ENCODE measurements around the gene MROH9.

DNA sequence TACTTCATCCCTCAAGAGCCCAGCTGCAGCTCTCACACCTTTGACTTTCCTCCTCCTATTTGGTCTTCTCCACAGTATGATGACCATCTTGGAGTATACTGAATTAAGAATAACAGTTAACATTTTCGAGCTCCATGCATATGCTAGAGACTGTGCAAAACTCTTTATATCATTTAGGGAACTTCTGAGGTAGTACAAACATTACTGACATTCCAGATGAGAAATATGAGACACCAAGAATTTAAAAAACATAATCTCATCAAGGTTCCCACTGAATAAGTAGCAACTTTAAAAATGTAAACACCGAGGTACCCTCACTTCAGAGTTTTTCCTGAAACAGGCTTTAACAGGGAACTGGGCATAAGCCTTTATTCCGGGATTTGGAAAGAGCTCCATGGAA, 178.0 kb downstream of the MROH9 start:
- TF ChIP-seq, protein P1, sequence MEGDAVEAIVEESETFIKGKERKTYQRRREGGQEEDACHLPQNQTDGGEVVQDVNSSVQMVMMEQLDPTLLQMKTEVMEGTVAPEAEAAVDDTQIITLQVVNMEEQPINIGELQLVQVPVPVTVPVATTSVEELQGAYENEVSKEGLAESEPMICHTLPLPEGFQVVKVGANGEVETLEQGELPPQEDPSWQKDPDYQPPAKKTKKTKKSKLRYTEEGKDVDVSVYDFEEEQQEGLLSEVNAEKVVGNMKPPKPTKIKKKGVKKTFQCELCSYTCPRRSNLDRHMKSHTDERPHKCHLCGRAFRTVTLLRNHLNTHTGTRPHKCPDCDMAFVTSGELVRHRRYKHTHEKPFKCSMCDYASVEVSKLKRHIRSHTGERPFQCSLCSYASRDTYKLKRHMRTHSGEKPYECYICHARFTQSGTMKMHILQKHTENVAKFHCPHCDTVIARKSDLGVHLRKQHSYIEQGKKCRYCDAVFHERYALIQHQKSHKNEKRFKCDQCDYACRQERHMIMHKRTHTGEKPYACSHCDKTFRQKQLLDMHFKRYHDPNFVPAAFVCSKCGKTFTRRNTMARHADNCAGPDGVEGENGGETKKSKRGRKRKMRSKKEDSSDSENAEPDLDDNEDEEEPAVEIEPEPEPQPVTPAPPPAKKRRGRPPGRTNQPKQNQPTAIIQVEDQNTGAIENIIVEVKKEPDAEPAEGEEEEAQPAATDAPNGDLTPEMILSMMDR (IDR thresholded peaks at IDR 0.05): no peak
- no peak for TF ChIP-seq EP300 (IDR thresholded peaks at IDR 0.05)

Measured in tibial nerve (tissue), 4 donors.